Ramos (cell line): ENCODE results near the gene SRBD1.

Source experiments
- in situ Hi-C: fragments of 300-500 bp; cut with MboI; formaldehyde crosslinking; loops from one replicate; pipeline ENCODE4 v1.14.3; 2022; ENCODE audit warnings: low sequenced_read_pairs; ENCODE audit not compliant: unreplicated experiment

SRBD1 gene

GRCh38 chr2:45394842-45395241 is 216.2 kb downstream of the SRBD1 start:
- in situ Hi-C loops: no loop called here

- in situ Hi-C loops: no loop called here
Observed at GRCh38 chr2:45394216-45394615, 216.9 kb downstream of the SRBD1 start.

- in situ Hi-C loops: no loop called here
Observed at GRCh38 chr2:45391866-45392265, 219.2 kb downstream of the SRBD1 start.

GRCh38 chr2:45390861-45391260 is 220.2 kb downstream of the SRBD1 start:
- in situ Hi-C loops: no loop called here

- in situ Hi-C loops: no loop called here
Observed at GRCh38 chr2:45390441-45390840, 220.6 kb downstream of the SRBD1 start.

GRCh38 chr2:45388541-45389100 is 222.4 kb downstream of the SRBD1 start:
- in situ Hi-C loops: no loop called here

GRCh38 chr2:45382744-45383143 is 228.3 kb downstream of the SRBD1 start:
- in situ Hi-C loops: no loop called here

- in situ Hi-C loops: no loop called here
Observed at GRCh38 chr2:45380131-45380836, 230.8 kb downstream of the SRBD1 start.

- in situ Hi-C loops: no loop called here
Observed at GRCh38 chr2:45379399-45380087, 231.5 kb downstream of the SRBD1 start.

- in situ Hi-C loops: no loop called here
Observed at GRCh38 chr2:45373534-45373933, 237.5 kb downstream of the SRBD1 start.

GRCh38 chr2:45370369-45370768 is 240.7 kb downstream of the SRBD1 start:
- in situ Hi-C loops: no loop called here

GRCh38 chr2:45368792-45369191 is 242.3 kb downstream of the SRBD1 start:
- in situ Hi-C loops: no loop called here

GRCh38 chr2:45361666-45362065 is 249.4 kb downstream of the SRBD1 start:
- in situ Hi-C loops: no loop called here

GRCh38 chr2:45354776-45355175 is 256.3 kb downstream of the SRBD1 start:
- in situ Hi-C loops: no loop called here

GRCh38 chr2:45353879-45354278 is 257.2 kb downstream of the SRBD1 start:
- in situ Hi-C loops: no loop called here

- in situ Hi-C loops: no loop called here
Observed at GRCh38 chr2:45352506-45352905, 258.6 kb downstream of the SRBD1 start.

- in situ Hi-C loops: no loop called here
Observed at GRCh38 chr2:45345331-45346234, 265.5 kb downstream of the SRBD1 start.

GRCh38 chr2:45344502-45344901 is 266.6 kb downstream of the SRBD1 start:
- in situ Hi-C loops: no loop called here

GRCh38 chr2:45344071-45344470 is 267.0 kb downstream of the SRBD1 start:
- in situ Hi-C loops: no loop called here

GRCh38 chr2:45343251-45344017 is 267.6 kb downstream of the SRBD1 start:
- in situ Hi-C loops: no loop called here
